IPS-NIHi11 (cell line): ENCODE results near the gene SPRR2F.
A peak's percentile ranks its signal among the peaks of the same experiment; 100 is the strongest.
"Not testable (repeated sequence)": the region's sequence is repeated elsewhere in the genome, so short reads cannot be mapped to it uniquely, and the experiment has no call there.

Experiments used
- DNase-seq: peaks from one replicate; pipeline ENCODE4 v3.0.0; 2012; ENCODE audit warnings: mixed read lengths, low spot score

The SPRR2F gene, protein sequence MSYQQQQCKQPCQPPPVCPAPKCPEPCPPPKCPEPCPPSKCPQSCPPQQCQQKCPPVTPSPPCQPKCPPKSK

DNA sequence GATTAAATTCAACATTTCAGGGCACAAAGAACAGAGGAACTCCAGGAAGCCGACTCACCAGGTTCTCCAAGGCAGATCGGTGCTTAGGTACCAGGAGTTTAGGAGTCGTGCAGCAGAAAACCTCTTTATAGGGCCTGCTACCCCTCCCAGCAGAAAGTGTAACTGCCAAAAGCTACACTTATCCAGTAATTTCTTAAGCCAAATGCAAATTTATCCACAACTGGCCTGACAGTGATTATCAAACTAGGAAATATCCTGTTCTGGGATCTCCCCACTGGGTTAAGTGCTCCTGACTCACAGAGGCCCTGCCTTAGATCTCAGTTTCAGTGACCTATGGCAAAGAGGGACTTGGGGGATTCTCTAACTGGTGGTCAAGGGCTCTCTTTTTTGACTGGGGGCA lies at the start of gene SPRR2F:
Gene SPRR2F, minus strand, starts transcription at position 101 of the 400 bp plus-strand sequence. CDS start 783 bp downstream, outside the sequence.
- DNase-seq = no peak

DNA sequence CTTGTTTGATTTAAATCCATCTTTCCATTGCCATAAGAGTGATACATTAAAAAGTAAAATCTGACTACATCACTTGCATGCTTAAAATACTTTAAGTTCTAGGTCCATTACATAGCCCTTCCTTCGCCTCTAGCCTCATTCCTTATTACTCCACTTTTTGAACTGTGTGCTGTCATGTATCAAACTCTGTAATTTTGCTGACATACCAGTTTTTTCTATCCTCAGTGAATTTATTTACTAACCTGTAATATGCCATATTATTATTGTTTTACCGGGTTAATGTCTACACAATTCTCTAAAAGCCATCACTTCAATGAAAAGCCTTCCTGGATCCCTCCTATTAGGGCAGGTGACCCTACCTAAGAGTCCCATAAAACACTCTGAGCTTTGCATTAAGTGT lies 42.2 kb upstream of the SPRR2F start:
- DNase-seq = no peak

DNA sequence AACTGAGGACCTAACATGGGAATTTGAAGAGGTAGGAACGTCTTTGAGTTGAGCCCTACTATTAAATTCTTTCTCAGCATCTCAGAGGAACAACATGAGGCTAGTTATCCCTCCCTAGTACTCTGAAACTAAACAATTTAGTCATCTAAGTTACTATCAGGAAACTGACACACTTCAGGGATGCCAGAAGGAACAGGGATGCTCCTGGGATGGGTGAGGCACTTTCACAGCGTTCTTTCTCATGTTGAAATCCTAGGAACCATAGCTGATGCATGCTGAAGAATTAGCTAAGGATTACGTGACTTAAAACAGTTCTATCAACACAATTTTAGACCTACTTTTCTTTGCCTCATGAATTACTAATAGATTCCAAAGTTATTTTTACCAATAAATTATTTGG lies 39.2 kb upstream of the SPRR2F start:
- DNase-seq = no peak

DNA sequence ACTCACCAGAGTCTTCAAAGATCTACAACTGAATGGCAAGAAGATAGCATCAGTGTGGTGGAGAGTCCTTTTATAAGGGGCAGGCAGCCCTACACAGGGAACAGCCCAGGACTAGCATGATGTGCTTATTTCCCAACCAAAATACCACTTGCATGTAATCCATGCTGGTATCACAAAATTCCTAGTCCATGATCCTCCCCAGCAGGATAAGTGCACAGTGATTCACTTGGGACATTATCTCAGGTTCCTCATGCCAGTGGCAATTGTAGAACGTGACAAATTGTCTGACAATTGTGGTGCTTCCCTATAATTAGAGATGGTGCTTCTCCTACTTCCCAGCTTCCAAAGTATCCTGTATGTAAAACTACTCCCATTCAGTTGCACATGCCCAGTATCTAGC lies 37.5 kb upstream of the SPRR2F start, which contains the start of gene SPRR2G:
Gene SPRR2G, minus strand, starts transcription at position 45 of the 400 bp plus-strand sequence. CDS start 780 bp downstream, outside the sequence.
- DNase-seq = no peak

DNA sequence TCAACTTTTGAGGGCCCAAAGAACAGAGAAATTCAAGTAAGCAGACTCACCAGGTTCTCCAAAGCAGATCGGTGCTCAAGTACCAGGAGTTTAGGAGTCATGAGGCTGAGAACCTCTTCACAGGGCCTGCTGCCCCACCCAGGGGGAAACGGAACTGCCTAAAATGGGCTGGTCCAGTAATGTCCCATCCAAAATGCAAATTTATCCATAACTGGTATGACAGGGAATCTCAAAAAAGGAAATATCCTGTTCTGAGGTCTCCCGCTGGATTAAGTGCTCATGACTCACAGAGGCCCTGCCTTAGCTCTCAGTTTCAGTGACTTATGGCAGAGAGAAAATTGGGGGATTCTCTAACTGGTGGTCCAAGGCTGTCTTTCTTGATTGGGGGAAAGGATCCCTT lies 28.1 kb upstream of the SPRR2F start:
- DNase-seq = no peak

DNA sequence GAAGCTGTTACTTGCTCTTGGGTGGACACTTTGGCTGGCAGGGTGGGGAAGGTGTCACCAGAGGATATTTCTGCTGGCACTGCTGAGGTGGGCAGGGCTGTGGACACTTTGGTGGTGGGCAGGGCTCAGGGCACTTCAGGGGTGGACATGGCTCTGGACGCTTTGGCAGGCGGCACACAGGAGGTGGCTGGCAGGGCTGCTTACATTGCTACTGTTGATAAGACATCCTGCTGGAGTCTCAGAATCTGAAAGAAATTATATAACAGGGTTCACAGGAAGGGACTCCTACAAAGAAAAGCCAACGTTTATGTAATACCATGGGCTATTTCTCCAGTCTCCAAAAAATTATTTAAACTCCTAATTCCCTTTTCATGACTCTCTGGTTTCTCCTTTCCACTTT lies 27.2 kb upstream of the SPRR2F start:
- no peak for DNase-seq

DNA sequence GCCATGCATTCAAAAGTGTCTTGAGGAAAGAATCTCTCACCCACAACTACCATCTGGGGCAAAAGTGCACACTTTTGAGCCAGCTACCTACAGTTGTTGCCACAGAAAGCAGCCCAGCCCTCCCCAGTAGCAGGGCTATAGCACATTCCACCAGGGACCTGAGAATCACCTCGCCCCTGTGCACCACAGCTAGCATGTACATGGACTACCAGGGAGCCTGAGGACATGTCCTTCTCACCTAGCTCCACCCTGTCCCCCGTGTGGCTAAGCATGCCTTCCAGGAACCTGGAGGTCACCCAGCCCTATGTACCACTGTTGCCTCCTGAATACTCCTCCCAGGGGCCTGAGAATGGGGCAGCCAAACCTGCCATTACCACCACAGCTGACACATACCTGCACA lies 20.4 kb upstream of the SPRR2F start:
- no peak for DNase-seq

DNA sequence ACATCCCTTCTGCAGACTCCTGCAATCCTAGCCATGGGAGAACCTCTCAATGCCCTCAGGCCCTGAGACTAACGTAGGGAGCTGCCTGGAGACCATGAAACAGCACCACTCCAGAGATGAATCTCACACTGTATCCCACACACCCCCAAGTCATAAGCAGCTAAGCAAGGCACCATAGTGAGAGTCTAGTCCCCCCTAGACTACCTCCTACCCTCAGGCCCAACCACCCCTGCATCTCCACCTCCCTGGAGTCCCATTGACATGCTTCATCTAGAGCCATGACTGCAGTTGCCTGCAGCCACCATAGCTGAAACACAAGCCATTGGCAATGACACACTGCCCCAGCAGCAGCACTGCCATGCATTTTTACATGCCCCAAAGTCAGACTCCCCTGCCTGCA lies 20.0 kb upstream of the SPRR2F start:
- DNase-seq = no peak

DNA sequence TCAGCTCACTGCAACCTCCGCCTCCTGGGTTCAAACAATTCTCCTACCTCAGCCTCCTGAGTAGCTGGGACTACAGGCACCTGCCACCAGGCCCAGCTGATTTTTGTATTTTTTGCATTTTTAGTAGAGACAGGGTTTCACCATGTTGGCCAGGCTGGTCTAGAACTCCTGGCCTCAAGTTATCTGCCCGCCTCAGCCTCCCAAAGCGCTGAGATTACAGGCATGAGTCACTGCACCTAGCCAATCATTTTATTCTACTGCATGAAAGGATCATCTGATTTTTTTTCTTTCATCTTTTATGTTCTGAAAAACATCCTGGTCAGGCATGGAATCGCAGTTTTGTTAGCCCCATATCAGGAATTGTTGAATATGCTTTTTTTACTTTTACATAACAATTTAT lies 15.4 kb upstream of the SPRR2F start:
- DNase-seq = not testable (repeated sequence)

DNA sequence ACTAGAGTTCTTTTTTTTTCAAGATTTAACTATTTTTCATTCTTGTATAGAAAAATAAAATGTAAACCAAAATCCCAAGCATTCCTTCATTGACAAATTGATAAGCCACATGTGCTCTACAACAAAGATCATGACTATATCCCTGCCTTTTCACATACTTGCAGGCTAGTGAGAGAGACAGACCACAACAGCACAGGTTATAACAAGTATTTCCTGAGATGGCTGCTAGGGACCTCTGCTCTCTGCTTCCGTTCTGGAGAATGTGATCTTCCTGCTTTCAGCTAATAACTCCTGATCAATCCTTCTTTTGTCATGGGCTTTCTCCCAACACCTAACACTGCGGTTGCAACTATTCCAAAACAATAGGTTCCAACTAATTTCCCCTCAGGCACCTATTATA lies 14.0 kb upstream of the SPRR2F start:
- DNase-seq = no peak

DNA sequence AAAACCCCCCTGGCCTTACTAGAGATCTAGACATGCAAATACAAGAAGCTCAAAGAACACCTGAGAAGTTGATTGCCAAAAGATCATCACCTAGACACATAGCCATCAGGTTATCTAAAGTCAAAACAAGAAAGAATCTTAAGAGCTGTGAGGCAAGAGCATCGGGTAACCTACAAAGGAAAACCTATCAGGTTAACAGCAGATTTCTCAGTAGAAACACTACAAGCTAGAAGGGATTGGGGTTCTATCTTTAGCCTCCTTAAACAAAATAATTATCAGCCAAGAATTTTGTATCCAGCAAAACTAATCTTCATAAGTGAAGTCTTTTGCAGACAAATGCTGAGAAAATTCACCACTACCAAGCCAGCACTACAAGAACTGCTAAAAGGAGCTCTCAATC lies 12.2 kb upstream of the SPRR2F start:
- no peak for DNase-seq

DNA sequence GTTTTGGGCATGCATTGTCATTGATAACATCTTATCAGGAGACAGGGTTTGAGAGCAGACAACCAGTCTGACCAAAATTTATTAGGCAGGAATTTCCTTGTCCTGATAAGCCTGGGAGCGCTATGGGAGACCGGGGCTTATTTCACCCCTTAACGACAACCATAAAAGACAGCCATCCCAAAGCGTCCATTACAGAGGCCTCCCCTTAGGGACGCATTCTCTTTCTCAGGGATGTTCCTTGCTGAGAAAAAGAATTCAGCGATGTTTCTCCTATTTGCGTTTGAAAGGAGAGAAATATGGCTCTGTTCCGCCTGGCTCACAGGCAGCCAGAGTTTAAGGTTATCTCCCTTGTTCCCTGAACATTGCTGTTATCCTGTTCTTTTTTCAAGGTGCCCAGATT lies 10.5 kb upstream of the SPRR2F start:
- not testable (repeated sequence) for DNase-seq

DNA sequence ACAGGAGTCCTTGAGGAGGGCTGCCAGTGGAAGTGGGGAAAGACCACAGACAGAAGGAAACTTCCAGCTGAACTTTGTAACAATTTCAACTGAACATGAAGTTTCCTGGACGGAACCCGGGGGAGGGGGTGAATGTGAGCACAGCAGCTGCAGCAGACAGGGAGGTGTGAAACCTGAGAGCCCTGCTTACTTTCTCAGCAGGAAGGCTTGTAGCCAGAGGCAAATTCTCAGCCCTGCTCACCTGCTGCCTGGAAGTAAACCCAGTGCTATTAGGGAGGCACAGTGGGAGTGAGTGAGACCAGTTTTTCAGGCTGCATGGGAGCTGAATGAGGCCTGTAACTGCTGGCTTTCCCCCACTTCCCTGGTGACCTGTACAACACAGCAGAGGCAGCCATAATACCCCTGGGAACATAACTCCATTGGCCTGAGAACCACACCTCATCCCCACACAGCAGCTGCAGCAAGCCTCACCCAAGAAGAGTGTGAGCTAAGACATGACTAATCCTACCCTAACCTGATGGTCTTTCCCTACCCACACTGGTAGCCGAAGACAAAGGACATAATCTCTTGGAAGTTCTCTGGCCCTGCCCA lies 9.6 kb upstream of the SPRR2F start:
- DNase-seq = peak; percentile 75

DNA sequence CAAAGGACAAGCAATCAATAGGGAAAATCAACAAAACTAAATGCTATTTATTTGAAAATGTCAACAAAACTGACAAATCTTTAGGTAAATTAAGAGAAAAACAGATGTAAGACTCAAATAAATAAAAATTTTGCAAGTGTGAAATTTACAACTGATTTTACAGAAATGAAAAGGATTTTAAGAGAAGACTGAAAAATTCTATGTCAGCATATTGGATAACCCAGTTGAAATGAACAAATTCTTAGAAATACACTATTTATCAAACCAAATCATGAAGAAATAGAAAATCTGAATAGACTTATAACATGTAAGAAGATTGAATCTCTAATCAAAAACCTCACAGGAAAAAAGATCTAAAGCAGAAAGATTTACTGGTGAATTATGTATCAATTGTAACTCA lies 7.6 kb upstream of the SPRR2F start:
- DNase-seq = no peak

DNA sequence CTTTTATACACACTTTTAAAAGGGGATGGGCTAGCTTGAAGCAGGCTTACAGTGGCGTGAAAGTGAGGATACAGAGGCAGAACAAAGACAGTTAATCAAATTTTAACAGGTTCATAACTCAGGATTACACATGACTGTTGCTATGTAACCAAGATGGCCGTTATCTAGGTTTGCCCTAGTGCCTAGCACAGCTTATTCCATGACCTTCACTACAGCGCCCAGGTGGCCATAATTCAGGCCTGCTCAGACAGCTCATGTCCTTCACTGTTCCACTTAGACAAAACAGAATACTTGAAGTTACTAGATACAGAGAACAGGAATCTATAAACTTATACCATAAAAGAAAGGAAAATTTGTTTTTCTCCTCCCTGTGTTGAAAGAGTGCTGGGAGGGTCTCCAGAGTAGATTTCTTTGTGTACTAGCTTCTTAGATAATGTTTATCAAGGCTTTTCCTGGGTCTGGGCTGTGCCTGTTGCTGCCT lies 6.2 kb upstream of the SPRR2F start:
- DNase-seq = no peak

DNA sequence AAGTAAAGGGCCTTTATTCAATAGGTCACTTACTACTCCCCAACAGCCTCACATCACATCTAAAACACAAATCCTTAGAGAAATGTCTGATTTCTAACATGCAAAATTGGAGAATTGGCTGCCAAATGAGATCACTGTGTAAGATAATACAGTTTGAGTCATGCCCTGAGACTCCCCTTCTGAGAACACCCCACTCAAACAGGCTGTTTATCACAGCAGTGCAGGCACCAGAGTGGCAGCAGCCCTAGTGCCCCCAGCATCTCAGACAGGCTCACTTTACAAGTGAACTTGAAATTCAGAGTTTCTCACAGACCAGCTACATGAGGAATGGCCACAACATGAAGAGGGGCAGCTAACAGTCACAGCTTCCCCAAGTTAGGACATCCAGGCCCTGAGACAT lies 1.9 kb upstream of the SPRR2F start:
- DNase-seq = not testable (repeated sequence)

DNA sequence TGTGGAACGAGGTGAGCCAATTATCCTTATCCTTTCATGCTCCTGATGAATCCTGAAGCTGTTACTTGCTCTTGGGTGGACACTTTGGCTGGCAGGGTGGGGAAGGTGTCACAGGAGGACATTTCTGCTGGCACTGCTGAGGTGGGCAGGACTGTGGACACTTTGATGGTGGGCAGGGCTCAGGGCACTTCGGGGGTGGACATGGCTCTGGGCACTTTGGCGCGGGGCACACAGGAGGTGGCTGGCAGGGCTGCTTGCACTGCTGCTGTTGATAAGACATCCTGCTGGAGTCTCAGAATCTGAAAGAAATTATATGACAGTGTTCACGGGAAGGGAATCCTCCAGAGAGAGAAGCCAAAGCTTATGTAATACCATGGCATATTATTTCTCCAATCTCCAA lies 862 bp downstream of the SPRR2F start:
- not testable (repeated sequence) for DNase-seq

DNA sequence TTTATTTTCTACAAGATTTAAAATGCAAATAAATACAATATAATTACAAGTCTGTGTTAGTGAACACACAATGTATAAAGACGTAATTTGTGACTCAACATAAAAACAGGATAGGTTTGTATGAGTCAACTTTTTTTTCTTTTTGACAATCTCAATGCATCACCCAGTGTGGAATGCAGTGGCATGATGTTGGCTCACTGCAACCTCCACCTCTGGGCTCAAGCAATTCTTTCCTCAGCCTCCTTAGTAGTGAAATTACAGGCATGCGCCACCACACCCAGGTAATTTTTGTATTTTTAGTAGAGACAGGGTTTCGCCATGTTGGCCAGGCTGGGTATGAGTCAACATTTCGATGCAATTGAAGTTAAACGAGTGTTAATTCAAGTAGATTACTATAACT lies 13.1 kb downstream of the SPRR2F start:
- no peak for DNase-seq

DNA sequence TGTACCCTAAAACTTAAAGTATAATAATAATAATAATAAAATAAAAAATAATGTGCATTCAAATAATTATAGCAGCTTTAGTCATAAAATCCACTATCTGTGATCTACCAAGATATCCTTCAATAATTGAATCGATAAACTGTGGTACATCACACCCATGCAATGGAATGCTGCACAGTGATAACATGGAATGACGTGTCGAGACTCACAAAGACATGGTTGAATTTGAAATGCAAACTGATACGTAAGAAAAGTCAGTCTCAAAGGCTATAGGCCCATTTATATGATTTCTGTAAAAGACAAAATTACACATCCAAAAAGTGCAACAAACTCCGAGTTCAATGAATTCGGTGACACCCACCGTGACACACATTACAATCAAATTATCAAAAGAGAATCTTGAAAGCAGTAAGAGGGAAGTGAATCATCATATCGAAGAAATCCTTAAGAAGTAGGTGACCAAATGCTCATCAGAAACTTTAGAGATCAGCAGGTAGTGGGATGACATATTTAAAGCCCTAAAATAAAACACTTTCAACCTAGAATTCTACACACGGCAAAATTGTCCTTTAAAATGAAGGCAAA lies 13.8 kb downstream of the SPRR2F start:
- no peak for DNase-seq

DNA sequence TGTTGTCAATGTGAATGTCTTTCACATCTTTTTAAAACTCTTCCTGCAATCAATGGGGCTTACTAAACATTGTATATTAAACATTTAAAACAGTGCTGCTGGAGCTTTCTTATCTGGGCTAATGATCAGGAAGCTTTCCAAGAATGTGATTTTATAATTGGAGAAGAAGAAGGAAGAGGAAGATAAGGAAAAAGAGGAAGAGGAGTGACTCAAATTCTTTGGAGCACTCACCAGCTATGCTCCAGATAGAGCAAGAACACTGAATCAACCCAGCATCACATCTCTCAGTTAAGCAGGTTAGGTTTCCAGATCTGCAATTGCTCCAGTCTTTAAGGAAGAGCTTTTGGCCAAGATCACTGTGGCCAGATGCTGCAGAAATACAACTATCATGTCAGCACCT lies 17.6 kb downstream of the SPRR2F start:
- DNase-seq = no peak

DNA sequence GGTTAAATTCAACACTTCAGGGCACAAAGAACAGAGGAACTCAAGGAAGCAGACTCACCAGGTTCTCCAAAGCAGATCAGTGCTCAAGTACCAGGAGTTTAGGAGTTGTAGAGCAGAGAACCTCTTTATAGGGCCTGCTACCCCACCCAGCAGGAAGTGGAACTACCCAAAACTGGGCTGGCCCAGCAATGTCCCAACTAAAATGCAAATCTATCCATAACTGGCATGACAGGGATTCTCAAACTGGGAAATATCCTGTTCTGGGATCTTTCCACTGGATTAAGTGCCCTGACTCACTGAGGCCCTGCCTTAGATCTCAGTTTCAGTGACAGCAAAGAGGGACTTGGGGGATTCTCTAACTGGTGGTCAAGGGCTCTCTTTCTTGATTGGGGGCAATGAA lies 18.9 kb downstream of the SPRR2F start, which contains the start of gene SPRR2E:
Gene SPRR2E, minus strand, starts transcription at position 101 of the 400 bp plus-strand sequence. CDS start 775 bp downstream, outside the sequence.
- no peak for DNase-seq

DNA sequence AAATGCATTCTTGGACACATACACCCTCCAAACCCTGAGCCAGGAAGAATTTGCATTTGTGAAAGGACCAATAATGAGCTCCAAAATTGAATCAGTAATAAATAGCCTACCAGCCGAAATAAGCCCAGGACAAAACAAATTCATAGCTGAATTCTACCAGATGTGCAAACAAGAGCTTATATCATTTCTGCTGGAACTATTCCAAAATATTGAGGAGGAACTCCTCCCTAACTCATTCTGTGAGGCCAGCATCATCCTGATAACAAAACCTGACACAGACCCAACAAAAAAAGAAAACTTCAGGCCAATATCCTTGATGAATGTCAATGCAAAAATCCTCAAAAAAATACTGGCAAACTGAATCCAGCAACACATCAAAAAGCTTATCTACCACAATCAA lies 25.7 kb downstream of the SPRR2F start:
- DNase-seq = no peak

DNA sequence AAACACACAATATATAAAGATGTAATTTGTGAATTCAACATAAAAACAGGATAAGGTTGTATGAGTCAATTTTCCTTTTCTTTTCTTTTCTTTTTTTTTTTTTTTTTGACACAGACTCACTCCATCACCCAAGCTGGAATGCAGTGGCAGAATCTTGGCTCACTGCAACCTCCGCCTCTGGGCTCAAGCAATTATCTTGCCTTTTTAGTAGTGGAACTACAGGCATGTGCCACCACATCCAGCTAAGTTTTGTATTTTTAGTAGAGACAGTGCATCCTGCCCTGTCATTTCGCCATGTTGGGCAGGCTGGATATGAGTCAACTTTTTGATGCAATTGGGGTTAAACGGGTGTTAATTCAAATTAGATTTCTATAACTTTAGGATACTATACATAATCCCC lies 31.6 kb downstream of the SPRR2F start:
- no peak for DNase-seq
